Measurements from ENCODE around the gene RPTOR.

DNA sequence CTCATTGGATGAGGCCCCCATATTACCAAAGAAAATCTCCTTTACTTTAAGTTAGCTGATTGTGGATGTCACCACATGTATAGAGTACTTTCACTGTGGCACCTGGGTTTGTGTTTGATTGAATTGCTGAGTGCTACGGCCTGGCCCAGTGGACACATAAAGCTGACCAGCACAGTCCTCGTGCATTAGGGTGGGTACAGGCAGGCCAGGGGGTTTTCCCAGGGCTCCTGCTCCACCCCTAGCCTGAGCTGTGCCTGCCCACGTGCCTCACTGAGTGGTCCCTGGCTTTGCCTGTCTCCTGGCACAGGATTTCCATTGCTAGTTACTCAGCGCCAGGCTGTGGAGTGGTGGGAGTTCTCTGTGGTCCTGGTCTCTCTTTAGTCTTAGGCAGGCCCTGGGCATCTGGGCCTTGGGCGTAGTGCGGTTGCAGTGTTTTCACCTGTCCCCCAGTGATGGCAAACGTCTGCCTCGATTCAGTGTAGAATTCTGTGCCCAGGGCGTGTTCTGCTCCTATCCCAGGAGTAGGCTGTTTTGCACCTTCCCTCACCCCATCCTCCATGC is 86.0 kb downstream of the RPTOR start:
- TF ChIP-seq POLR2A (IDR thresholded peaks at IDR 0.05; ENCODE audit: low read depth, low read length), result no peak
- no peak for TF ChIP-seq CTCF (IDR thresholded peaks at IDR 0.05; ENCODE audit: extremely low read depth in 1 of 2, insufficient read depth in 1 of 2, low read depth in 1 of 2, low read length in 2 of 2)
- TF ChIP-seq MYC (IDR thresholded peaks at IDR 0.05; ENCODE audit: low read depth, low read length), result no peak
- no peak for TF ChIP-seq EZH2 (IDR thresholded peaks at IDR 0.05; ENCODE audit: borderline replicate concordance, low read depth, low read length, severe bottlenecking)
- TF ChIP-seq POLR2AphosphoS5 (IDR thresholded peaks at IDR 0.05; ENCODE audit: insufficient read depth, low read depth, low read length), result no peak
- TF ChIP-seq FOS (IDR thresholded peaks at IDR 0.05; ENCODE audit: borderline replicate concordance, insufficient read depth, low read length), result no peak
- TF ChIP-seq GATA2 (IDR thresholded peaks at IDR 0.05; ENCODE audit: insufficient read depth, insufficient read length, low read depth, low read length), result no peak
- TF ChIP-seq, protein P1, sequence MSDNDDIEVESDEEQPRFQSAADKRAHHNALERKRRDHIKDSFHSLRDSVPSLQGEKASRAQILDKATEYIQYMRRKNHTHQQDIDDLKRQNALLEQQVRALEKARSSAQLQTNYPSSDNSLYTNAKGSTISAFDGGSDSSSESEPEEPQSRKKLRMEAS (IDR thresholded peaks at IDR 0.05; ENCODE audit: insufficient read depth, insufficient read length), result no peak
- TF ChIP-seq JUN (IDR thresholded peaks at IDR 0.05; ENCODE audit: borderline replicate concordance, insufficient read depth, insufficient read length, low read depth), result no peak

All from endothelial cell of umbilical vein (primary cell).